ENCODE data around the gene KIAA1217.

The KIAA1217 gene, protein sequence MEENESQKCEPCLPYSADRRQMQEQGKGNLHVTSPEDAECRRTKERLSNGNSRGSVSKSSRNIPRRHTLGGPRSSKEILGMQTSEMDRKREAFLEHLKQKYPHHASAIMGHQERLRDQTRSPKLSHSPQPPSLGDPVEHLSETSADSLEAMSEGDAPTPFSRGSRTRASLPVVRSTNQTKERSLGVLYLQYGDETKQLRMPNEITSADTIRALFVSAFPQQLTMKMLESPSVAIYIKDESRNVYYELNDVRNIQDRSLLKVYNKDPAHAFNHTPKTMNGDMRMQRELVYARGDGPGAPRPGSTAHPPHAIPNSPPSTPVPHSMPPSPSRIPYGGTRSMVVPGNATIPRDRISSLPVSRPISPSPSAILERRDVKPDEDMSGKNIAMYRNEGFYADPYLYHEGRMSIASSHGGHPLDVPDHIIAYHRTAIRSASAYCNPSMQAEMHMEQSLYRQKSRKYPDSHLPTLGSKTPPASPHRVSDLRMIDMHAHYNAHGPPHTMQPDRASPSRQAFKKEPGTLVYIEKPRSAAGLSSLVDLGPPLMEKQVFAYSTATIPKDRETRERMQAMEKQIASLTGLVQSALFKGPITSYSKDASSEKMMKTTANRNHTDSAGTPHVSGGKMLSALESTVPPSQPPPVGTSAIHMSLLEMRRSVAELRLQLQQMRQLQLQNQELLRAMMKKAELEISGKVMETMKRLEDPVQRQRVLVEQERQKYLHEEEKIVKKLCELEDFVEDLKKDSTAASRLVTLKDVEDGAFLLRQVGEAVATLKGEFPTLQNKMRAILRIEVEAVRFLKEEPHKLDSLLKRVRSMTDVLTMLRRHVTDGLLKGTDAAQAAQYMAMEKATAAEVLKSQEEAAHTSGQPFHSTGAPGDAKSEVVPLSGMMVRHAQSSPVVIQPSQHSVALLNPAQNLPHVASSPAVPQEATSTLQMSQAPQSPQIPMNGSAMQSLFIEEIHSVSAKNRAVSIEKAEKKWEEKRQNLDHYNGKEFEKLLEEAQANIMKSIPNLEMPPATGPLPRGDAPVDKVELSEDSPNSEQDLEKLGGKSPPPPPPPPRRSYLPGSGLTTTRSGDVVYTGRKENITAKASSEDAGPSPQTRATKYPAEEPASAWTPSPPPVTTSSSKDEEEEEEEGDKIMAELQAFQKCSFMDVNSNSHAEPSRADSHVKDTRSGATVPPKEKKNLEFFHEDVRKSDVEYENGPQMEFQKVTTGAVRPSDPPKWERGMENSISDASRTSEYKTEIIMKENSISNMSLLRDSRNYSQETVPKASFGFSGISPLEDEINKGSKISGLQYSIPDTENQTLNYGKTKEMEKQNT (N-terminal part only)

DNA sequence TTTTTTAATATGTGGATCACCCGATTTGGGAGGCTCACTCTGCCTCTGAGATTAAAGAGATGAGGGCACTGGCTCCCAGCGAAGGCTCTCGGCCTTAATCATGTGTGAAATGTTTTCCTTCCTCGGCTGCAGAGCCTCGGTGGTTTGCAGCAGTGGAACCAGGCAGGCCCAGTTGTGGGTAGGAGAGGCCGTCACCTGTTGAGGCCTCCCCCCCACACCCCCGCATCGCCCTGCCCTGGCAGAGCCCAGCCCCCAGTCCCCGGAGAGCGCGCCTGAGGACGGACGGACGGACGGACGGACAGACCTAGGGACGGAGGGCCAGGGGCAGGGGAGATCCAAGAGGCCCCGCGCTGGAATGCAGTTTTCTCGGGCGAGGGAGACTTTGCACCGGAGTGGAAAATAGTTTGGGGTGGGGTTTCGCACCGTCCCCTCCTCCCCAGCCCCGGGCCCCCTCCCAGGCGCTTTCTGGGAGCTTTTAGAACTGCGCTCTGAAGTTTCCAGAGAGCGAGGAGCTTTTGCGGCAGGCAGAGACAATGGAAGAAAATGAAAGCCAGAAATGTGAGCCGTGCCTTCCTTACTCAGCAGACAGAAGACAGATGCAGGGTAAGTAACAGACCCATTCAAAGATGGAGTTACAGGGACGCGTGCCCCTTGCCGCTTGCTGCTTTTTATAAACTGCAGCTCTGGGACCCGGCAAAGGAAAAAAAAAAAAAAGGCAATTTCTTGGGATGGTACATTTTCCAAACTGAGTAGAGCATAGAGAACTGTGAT is at the start of gene KIAA1217:
Gene KIAA1217 (plus strand): TSS at position 478 of the 771 bp plus-strand sequence. CDS start 56 bp downstream, at position 534.
- no peak for DNase-seq (ENCODE audit: low read depth in 4 of 4, low spot score in 1 of 4)

DNA sequence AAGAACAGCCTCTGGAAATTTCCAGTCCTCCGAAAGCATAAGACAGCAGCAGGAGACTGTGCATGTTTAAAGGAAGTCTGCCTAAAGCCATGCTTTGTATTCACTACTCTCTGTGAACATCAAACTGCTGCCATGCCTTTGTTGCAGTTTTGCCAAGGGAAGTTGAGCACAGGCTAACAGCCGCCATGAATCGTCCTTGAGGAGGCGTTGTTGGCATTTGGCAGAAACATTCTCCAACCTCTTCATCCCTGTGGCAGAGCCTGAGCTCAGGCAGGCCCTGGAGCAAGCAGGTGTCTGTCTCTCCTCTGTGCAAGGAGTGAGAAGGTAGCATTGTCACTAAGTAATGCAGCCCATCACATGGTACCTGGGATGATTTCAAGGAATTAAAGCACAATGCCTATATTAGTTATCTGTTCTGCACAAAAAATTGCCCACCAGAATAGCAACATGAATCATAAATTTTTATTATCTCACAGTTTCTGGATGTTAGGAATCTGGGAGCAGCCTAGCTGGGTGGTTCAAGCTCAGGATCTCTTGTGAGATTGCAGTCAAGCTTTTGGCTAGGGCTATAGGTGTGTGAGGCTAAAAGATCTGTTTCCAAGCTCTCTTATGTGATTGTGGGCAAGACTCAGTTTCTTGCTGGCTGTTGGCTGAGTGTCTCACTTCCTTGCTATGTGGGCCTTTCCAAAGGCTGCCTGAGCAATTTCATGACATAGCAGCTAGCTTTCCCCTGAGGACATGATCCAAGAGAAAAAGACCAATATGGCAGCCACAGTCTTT is 46.5 kb upstream of the KIAA1217 start:
- DNase-seq (ENCODE audit: low read depth in 4 of 4, low spot score in 1 of 4): no peak

DNA sequence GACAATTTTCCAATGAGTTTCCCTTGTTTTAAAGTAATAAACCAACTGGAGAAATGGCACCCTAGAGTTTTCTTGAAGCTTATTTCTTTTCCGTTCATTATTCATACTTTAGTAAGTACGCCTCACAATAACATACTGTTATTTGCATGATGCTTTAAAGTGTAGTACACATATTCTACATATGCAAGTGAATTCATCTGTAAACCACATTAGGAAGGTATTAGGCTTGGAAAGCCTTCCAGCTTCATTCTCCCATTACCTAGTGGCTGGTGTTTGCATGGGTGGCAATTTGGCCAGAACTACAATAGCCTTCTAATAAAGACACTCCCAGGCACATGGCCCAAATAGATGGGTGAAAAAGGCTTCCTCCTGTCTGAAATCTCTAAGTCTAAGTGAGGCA is 45.5 kb upstream of the KIAA1217 start:
- no peak for DNase-seq (ENCODE audit: low read depth in 4 of 4, low spot score in 1 of 4)

DNA sequence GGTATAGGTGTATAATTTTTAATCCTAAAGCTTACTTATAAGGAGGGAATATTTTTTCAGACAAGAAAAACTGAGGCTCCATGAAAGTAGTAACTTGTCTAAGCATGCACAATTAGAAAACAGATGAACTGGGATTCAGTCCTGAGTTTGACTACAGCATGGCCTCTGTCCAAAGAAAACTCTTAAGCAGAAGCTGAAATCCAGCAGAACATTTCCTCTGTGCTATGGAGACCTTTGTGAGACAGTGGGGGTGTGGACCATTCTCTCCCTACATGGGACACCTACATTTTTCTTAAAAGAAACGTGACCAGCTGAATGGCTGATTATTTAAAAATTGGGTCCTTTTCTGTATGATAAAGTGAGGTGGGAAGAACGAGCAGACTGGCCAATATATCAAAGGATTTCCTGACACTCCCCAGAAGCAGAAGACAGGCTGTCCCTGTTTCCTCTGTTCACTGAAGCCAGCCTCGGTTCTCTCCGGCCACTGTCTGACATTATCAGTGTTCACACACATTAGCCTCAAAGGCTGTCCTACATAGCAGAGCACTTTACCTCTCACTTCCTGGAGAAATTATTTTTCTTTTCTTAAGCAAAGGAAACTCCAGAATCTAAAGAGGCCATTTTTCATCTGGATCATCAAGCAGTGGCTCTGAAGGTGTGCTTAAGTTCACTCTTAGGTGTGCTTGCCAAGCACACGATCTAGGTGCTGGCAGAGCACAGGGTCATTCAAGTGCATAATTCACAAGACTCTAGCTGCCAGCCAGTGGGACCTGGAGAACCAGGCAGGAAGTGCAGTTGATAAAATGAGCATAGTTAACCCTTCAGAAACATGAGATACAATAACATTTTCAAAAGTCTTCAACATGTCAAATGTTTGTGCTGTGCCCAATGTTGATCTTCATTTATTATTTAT is 40.4 kb upstream of the KIAA1217 start:
- no peak for DNase-seq (ENCODE audit: low read depth in 4 of 4, low spot score in 1 of 4)

DNA sequence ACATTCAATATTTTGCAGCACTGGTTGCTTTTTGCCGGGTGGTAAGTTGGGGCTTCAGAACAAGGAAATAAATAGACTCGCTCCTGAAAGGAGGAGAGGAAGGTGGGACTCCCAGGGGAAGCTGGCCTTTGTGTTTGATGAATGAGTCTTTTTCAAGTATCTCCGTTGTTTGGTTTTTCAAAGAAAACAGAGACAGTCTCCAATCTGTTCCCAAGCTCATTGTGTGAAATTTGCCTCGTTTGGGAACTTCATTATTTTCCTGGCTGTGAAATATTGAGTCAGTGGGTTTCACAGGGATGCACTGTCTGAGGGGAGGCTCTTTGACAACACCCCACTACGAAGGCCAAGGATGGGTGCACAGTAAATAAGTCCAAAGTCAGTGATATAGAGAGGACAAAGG is 38.7 kb upstream of the KIAA1217 start:
- no peak for DNase-seq (ENCODE audit: low read depth in 4 of 4, low spot score in 1 of 4)

DNA sequence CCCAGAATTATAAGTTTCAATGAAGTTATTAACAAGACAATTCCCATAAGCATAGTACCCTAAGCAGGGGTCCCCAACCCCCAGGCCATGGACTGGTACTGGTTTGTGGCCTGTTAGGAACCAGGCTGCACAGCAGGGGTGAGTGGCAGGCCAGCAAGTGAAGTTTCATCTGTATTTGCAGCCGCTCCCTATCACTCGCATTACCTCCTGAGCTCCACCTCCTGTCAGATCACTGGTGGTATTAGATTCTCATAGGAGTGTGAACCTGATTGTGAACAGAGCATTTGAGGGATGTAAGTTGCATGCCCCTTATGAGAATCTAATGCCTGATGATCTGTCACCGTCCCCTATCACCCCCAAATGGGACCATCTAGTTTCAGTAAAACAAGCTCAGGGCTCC is 36.0 kb upstream of the KIAA1217 start:
- DNase-seq (ENCODE audit: low read depth in 4 of 4, low spot score in 1 of 4): no peak

DNA sequence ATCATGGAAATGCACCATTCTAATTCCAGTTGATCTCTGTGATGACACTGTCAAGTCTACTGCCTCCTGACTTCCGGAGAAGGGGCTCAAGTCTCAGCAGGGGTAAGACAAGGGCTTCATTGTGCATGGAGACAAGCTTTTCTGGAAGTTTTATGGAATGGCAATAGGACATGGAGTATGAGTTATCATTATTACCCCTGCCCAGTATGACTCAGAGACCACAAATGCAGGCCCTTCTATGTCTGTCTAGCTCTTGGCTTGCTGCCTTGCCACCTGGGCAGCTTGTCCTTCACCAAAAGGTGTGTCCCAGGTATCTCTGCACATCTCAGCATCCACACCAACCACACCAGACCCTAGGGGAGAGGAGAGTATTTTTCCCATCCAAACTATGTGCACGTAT is 34.9 kb upstream of the KIAA1217 start:
- no peak for DNase-seq (ENCODE audit: low read depth in 4 of 4, low spot score in 1 of 4)

DNA sequence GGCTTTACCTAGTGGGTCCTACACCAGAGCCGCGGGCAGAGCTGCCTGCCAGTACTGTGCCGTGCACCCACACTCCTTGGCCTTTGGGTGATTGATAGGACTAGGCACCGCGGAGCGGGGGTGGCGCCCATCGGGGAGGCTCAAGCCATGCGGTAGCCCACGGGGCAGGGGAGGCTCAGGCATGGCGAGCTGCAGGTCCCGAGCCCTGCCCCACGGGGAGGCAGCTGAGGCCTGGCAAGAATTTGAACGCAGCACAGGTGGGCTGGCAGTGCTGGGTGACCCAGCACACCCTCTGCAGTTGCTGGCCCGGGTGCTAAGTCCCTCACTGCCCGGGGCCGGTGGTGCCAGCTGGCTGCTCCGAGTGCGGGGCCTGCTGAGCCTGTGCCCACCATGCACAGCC is 32.3 kb upstream of the KIAA1217 start:
- no peak for DNase-seq (ENCODE audit: low read depth in 4 of 4, low spot score in 1 of 4)

DNA sequence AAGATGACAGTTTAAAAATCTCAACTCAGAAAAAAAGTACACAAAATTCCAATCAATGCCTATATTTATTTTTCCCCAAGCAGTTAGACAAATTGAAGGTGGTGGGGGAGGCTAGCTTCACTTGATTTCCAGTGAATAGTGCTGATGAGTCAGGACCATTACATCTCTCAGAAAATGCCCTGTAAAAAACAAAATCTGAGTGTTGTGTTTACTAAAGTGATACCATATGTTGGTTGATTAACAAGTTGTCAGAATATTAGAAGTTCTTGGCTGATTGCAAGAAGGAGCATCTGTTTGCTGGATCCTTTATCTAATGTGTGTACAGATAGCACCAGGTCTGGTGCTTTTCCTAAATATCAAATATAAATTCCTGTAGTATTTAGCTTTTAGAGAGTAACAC is 31.3 kb upstream of the KIAA1217 start:
- DNase-seq (ENCODE audit: low read depth in 4 of 4, low spot score in 1 of 4): no peak

DNA sequence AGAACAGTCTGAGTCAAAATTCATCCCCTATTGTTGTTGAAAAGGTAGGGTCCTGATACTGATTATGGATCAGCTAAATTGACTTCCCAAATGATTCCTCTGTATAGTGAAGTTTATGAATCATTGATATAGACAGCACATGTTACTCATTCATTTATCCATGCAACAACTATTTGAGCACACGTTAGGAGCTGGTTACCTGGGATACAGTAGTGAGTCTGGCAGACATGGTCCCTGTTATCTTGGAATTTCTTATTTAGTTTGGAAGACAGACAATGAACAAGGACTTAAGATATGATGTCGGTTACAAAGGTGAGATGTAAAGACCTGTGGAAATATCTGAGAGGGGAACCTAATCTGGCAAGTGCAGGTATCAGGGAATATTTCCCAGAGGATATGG is 28.0 kb upstream of the KIAA1217 start:
- no peak for DNase-seq (ENCODE audit: low read depth in 4 of 4, low spot score in 1 of 4)

DNA sequence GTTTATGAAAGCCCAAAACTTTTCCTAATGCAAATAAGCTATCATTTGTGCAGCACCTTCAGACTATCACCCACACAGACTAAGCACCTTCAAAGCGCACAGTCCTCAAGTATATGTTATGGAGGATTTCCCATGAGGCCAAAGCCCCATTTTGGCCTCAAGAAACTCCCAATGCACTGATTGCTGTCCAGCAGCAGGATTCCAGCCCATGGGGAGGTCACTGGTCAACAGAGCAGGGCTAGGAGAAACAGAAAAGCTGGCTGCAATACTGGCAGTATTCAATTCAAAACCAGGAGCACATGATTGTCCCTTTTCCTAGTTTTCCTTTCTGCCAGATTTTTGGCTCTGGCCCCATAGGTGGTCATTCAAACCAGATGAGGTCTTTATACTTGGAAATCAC is 24.5 kb upstream of the KIAA1217 start:
- DNase-seq (ENCODE audit: low read depth in 4 of 4, low spot score in 1 of 4): no peak

DNA sequence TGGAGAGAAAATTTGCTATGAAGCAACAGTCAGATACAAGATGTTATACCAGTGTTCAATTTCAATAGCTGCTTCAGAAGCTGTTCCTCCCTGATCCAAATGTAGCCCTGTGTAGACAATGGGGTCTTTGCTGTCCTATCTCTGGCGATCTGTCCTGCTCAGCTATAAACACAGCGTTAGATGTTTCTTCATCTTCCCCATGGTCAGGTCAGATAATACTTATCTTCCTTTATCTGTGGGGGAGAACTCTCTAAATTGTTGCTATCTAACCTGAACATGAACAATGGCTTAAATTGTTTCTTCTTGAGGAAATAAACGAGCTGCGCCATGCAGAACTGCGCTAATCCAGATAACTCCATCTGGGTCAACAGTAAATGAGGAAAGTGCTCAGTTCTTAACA is 15.6 kb upstream of the KIAA1217 start:
- DNase-seq (ENCODE audit: low read depth in 4 of 4, low spot score in 1 of 4): no peak

DNA sequence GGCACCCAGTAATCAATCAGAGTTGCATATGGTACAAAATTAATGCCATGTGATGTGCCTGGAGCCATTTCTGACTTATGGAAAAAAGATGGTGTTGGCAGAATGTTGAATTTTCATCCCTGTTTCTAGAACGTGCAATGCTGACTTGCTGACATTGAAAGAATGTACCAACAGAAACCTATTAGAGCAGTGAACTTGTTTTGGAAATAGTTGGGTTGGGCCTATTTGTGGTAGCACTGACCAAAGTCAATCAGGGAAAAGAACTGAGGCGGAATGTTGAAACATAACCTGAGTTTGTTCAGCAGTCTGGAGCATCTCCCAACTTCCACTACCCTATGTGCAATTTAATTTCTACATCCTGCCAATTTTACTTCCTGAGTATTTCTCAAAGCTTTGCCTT is 11.7 kb upstream of the KIAA1217 start:
- DNase-seq (ENCODE audit: low read depth in 4 of 4, low spot score in 1 of 4): no peak

DNA sequence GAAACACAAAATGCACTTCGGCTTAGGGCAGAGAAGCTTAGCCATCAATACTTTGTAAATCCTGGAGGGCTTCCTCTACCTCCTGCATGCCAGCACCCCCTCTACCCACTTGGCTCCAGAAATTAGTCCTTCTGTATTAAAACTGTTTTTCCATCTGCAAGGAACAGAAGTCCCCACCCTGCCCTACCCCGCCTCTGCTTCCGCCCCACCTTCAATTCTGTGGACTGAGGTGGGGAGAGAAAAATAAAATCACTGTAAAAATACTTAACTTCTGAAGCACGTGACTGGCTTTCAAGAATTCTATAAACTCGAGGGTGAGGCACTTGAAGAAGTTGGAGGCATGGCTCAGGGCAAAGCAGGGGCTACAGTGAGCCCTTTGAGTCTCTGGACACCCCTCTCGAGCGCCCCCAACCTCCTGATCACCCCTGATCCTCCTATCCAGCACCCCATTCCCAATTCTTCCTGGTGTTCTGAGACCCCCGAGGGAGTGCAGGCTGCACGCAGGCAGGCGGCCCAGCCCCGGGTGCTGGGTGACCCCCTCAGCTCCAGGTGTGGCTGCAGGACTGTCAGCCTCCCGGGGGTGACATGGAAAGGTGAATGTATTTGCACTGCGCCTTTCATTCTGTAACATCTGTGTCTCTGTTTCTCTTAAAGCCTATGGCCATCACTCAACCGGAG is 7.3 kb upstream of the KIAA1217 start:
- DNase-seq (ENCODE audit: low read depth in 4 of 4, low spot score in 1 of 4): no peak

DNA sequence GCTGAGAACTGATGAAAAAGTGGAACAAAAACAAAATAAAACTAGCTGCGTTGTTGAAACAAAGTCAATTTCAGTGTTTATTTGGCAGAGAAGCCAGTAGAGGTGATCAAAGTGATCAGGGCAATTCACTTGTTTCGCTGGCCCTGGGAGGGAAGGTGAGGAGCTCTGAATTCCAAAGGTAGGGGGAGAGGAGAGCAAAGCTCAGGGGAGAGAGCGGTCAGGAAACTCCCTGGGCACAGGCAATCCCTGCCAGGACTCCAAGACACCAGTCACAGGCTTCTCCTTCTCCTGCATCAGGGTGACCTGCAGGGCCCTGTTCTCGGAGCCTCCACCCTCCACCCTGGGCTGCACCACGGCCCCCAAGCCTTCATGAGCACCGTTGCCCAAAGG is 6.8 kb upstream of the KIAA1217 start:
- DNase-seq (ENCODE audit: low read depth in 4 of 4, low spot score in 1 of 4): no peak

DNA sequence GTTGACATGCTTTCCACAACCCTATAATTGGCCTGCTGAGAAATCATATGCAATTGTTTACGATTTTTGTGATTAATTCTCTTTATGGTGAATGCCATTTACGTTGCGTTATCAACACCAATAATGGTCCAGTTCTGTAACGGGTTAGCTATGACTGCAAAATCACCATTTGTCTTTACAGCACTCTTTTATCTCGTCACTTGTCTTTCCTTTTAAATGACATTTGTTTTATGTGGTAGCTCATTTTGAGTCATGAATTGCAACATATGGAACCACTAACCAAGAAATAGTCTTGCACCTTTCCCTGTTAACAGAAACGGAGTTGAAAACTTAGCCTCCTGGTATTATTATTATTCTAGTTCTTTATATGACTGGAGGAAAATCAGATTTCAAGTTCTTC is 3.1 kb upstream of the KIAA1217 start:
- DNase-seq (ENCODE audit: low read depth in 4 of 4, low spot score in 1 of 4): no peak

DNA sequence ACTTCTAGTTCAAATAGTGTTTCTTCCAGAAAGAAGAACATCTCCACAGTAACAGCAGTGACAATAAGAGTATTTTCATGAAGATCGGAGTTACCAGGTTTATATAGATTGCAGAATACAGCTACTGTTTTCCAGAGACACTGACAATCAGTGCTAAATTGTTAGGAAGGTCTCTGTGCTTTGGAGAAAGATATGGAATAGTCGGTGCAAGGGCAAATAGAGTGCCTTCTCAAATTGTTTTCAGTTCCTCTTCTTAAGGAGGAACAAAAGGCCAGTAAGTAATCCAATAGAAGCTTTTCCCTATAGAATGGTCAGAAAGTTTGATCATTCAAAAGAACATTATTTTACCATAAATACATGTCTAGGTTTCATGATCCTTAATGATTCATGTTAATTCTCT is 2.6 kb upstream of the KIAA1217 start:
- no peak for DNase-seq (ENCODE audit: low read depth in 4 of 4, low spot score in 1 of 4)

DNA sequence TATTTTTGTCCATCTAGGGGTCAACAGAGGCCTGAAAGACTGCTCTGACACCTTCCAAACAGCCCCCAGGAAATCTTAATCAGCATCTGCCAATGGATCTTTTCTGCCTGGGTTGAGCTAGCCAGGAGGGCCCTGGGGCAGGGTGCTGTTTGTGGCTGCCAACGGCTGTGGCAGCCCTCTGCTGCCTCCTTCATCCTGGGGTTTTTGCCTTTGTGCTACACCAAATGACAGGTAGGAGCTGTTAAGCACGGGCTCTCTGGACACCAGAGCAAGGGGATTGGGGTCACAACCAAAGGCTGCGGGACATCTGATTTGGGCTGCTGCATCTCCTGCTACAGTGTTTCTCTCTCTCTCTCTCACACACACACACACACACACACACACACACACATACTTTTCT is 2.0 kb upstream of the KIAA1217 start:
- DNase-seq (ENCODE audit: low read depth in 4 of 4, low spot score in 1 of 4): no peak

Measured in stimulated activated CD4-positive, alpha-beta T cell treated with anti-CD3 and anti-CD28 coated beads, Interleukin-1b, Interleukin-23, amount 100 ng/mL, for 24 hours (primary cell).